GM19324 (cell line): ENCODE data around the gene MRPL49.

Experiments used
- ATAC-seq: cut with Tn5 transposase; IDR thresholded peaks from one replicate; pipeline ENCODE4 v1.9.1; 2021; ENCODE audit warnings: mild to moderate bottlenecking, moderate library complexity; ENCODE audit not compliant: unreplicated experiment, low FRiP score

The MRPL49 gene

DNA sequence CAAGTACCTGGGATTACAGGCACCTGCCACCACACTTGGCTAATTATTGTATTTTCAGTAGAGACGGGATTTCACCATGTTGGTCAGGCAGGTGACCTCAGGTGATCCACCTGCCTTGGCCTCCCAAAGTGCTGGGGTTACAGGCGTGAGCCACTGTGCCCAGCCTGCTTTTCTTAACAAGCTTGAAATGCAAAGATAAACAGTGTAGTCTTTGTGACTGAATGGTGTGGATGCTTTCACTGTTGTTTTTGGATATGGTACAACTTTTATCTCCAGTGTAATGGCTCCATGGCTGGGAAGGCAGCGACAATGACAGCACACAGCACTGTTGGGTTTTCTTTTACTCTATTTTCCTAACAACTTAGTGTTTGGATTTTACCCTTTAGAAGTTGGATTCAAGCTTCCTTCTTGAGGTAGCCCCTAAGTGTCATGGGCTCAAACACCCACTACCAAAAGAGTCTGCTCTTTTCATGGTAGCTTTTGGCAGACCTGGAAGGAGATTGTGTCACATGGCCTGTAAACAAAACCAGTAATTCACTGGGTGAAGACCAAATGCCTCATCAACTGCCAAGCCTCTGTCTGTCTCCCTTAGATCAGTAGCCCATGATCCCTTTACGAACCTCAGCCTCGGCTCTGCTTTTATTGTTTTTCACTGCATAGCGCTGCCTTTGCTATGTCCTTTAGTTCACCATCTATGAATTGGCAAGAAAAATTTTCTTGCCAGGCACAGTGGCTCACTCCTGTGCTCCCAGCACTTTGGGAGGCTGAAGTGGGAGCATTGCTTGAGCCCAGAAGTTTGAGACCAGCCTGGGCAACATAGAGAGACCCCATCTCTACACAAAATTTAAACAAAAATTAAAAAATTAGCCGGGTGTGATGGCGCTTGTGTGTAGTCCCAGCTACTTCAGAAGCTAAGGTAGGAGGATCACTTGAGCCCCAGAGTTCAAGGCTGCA, 19.7 kb upstream of the MRPL49 start:
- ATAC-seq: no peak

DNA sequence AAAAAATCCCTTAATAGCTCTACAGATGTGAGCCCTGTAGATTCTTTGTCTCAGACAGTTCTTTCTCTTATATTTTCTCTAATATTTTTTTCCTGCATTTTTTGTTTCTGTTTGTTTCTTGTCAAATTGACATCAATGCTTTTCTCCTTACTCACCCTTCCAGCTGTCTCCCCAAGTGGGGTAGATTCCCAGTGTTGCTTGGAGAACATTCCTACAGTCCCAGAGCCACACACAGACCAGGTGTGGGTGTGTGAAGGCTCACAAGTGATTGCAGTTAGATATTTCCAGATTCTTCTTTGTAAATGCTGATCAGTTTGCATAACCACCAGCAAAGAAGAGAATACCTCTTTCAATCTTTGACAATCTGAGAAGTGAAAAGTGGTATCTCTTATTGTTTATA, 18.6 kb upstream of the MRPL49 start:
- no peak for ATAC-seq

DNA sequence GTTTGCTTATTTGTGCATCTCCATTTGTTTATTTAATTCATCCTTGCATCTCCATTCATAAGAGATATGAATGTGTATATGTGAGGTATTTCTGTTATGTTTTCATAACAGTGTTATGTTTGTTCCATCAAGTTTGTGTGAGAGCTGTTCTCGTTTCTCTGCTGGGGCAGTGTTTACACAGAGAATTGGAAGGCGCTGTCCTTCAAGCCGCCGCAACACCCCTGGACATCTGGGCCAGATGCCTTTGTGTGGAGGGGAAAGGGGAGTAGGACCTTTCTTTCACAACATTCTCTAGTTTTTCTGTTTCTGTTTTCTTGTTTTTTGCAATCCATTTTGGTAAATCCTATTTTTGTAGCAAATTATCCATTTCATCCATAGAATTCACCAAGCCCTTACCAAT, 17.5 kb upstream of the MRPL49 start:
- no peak for ATAC-seq

DNA sequence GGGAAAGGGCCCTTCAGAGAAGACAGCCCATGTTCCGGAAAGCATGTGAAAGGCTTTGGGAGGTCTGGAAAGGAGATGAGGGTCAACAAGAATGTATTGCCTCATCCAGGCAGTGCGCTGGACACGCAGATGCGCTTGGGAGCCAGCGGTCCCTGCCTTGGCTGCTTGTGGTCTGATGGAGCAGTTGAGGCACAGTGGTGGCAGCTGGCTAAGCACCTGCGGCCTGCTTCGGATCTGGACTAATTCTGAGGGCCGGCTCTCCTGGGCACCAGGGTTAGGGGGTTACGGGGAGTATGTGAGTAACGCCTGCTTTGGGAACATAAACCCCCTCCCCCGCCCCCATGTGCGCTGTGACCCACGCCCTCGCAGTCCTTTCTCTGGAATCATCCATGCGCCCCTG, 15.0 kb upstream of the MRPL49 start:
- no peak for ATAC-seq

DNA sequence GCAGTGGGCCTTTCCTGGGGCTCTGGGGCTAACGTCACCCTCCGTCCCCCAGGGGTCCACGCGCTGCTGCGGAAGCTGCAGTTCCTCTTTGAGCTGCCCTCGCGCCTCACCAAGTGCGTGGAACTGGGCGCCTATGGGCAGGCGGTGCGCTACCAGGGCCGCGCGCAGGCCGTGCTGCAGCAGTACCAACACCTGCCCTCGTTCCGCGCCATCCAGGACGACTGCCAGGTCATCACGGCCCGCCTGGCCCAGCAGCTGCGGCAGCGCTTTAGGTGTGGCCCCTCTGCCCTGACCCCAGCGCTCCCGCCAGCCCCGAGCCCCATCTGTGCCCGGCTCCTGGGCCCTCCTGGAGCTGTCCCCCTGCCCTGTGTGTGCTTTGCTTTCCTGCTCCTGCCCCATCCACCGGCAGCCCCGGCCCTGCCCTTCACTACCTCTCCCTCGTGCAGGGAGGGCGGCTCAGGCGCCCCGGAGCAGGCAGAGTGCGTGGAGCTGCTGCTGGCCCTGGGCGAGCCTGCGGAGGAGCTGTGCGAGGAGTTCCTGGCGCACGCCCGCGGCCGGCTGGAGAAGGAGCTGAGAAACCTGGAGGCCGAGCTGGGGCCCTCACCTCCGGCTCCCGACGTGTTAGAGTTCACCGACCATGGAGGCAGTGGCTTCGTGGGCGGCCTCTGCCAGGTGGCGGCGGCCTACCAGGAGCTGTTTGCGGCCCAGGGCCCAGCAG, 14.2 kb upstream of the MRPL49 start:
- ATAC-seq: no peak

DNA sequence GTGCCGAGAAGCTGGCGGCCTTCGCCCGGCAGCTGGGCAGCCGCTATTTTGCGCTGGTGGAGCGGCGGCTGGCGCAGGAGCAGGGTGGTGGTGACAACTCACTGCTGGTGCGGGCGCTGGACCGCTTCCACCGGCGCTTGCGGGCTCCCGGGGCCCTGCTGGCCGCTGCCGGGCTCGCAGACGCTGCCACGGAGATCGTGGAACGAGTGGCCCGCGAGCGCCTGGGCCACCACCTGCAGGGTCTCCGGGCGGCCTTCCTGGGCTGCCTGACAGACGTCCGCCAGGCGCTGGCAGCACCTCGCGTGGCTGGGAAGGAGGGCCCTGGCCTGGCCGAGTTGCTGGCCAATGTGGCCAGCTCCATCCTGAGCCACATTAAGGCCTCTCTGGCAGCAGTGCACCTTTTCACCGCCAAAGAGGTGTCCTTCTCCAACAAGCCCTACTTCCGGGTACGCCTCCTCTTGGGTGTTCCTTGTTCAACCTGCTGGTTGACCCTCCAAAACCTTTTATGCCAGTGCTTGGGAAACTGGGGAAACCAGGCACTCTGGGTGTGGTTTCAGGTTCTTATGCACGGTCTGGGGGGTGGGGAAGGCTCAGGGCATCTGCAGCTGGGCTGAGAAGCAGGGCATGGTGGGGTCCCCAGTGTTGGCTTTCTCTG, 13.5 kb upstream of the MRPL49 start:
- no peak for ATAC-seq

DNA sequence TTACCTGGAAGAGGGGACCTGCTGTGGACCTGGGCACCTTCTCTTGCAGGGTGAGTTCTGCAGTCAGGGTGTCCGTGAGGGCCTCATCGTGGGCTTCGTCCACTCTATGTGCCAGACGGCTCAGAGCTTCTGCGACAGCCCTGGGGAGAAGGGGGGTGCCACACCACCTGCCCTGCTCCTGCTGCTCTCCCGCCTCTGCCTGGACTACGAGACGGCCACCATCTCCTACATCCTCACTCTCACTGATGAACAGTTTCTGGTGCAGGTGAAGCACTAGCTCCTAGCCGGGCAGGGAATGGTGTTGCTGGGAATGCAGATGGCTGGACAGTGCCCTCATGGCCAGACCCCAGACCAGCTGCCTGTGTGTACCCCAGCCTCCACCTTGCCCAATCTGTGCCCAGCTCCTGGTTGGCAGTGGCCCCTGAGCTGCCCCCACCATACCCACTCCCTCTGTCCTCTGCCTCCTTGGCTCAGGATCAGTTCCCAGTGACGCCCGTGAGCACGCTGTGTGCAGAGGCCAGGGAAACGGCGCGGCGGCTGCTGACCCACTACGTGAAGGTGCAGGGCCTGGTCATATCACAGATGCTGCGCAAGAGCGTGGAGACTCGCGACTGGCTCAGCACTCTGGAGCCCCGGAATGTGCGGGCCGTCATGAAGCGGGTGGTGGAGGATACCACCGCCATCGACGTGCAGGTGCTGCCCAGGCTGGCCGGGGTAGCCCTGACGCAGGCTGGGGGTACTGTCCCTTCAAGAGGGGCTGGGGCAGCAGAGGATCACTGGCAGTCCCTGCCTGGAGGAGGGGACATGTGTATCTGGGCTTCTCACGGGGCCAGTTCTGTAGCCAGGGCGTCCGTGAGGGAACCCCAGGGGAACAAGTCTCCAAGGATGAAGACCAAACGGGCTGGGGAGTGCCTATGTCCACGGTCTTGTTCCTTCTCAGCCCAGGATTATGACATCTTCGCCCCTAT, 12.6 kb upstream of the MRPL49 start:
- ATAC-seq: no peak

DNA sequence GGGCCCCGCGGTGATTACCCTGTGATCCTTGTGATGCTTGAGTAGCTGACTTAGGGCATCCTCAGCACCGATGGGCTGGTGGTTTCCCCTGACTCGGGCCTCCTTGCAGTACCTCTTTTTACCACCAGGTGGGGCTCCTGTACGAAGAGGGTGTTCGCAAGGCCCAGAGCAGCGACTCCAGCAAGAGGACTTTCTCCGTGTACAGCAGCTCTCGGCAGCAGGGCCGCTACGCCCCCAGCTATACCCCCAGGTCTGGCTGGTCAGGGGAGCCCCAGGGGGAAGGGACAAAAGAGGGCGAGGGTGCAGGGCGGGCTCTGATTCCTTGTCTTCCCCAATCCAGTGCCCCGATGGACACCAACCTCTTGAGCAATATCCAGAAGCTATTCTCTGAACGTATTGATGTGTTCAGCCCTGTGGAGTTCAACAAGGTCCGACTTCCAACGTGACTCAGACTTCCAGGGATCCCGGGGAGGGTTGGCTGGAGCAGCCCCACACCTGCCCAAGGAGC, 11.7 kb upstream of the MRPL49 start:
- no peak for ATAC-seq

DNA sequence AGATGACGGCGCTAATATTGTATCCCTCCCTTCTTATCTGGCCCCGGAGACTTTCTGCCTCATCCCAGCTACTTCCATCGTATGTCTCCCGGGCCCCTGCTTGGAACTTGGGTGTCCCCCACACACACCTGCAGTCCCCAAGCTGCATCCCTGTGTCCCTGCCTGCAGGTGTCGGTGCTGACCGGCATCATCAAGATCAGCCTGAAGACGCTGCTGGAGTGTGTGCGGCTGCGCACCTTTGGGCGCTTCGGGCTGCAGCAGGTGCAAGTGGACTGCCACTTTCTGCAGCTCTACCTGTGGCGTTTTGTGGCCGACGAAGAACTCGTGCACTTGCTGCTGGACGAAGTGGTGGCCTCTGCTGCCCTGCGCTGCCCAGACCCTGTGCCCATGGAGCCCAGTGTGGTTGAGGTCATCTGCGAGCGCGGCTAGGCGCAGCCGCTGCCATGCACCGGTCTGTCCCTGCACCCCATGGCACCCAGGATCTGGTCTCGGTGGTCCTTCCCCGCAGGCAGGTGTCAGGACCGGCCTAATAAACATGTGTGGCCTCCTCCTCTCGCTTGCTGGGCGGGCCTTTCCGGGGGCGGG, 10.9 kb upstream of the MRPL49 start:
- ATAC-seq: no peak

DNA sequence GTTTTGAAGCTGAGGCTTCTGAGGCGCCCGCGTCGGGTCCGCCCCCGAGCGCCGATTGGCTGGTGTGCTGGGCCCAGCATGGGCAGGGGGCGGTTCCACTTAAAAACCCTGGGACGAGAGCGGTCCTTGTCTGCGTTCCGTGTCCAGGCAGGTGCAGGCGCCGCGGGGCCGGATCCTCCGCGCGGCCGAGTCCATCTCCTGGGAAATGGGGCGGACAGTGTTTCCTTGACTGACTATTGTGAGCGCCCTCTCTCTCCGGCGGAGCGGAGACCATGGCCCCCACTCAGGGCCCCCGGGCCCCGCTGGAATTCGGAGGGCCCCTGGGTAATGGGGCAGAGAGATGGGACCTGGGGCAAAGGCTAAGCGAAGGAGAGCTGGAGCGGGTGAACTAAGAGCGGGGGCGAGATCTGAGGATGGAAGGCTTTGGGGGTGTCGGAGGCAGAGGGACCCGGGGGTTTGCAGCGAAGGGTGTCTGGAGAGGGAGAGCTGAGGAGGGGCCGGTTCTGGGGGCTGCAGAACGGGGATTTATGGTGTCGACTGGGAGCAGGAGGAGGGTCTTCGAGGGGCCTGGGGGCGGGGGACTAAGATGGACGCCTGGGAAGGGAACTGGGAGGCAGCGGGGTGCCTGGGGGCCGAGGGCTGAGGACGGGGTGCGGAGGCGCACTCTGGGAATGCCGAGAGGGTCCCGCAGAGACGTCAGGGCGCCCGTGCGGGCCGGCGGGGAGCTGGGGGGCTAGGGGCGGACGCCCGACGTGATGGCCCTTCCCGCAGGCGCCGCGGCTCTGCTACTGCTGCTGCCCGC, 10.2 kb upstream of the MRPL49 start, which contains the start of gene TM7SF2:
TSS of gene TM7SF2 (plus strand) at position 129 of the 802 bp plus-strand sequence. CDS start at position 273, 144 bp downstream.
- peak; percentile 54 for ATAC-seq

DNA sequence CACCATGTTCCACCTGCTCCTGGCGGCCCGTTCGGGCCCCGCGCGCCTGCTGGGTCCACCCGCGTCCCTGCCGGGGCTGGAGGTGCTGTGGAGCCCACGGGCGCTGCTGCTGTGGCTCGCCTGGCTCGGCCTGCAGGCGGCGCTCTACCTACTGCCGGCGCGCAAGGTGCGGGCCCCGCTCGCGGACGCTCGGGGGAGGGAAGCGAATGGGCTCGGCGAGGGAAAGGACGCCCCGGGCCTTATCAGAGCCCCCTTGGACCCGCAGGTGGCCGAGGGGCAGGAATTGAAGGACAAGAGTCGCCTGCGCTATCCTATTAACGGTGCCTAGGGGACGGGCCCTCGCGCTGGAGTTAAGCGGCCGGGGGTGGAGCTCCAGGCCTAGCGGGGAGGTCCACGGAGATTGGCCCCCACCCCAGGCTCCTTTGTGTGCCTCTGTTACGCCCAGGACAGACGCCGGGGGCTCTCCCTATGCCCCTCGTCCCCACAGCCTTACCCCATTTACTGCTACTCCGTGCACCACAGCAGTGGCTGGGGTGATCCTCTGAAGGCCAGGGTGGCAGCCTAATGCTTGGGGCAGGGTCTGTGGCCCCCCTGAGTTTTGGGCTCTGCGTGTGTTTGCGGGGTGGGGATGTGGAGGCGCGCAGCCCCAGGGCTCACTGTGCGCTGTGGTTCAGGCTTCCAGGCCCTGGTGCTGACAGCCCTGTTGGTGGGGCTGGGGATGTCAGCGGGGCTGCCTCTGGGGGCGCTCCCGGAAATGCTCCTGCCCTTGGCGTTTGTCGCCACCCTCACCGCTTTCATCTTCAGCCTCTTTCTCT, 9.4 kb upstream of the MRPL49 start:
- no peak for ATAC-seq

DNA sequence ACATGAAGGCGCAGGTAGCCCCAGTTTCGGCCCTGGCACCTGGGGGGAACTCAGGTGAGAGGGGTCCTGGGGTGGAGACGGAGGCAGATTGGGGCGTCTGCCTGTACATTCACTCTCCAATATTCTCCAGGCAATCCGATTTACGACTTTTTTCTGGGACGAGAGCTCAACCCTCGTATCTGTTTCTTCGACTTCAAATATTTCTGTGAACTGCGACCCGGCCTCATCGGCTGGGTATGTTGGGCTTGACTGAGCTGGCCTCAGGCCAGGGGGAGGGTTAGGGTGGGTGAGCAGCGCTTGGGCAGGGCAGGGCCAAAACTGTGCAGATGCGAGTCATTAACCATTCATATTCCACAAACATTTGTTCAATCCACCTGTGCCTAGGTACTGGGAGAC, 8.8 kb upstream of the MRPL49 start:
- ATAC-seq: no peak

DNA sequence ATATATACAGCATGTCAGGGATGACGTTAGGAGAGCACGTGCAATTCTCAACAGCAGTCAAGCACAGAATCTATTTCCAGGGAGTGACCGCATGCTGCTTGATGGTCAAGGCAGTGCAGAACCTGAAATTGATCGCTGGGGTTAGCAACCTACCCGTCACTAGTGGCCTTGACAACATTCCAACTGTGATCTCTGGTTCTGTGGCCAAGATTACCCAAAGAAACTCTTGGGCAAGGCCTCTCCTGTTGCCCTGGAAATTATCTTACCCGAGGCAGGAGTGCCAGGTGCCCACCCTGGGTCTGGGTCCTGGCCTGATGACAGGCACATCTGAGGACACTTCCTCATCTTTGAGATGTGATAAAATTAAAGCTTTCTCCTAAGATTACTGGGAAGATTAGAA, 8.3 kb upstream of the MRPL49 start:
- ATAC-seq: no peak

DNA sequence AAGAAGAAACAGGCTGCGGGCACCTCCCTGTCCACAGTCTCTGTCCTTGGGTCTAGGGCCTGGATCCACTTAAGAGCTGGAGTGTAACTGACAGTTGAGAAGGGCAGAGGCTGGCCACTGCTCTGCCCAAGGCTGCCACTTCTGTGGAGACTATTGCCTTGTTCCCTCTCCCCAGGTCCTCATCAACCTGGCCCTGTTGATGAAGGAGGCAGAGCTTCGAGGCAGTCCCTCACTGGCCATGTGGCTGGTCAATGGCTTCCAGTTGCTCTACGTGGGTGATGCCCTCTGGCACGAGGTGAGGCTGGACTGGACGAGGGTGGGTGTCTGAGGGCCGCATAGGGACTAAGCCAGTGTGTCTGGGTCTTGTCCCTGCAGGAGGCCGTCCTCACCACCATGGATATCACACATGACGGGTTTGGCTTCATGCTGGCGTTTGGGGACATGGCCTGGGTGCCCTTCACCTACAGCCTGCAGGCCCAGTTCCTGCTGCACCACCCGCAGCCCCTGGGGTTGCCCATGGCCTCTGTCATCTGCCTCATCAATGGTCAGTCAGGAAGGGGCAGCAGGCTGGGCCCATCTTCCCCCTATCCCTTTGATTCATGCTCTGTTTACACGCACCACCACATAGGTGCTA, 7.5 kb upstream of the MRPL49 start:
- no peak for ATAC-seq

DNA sequence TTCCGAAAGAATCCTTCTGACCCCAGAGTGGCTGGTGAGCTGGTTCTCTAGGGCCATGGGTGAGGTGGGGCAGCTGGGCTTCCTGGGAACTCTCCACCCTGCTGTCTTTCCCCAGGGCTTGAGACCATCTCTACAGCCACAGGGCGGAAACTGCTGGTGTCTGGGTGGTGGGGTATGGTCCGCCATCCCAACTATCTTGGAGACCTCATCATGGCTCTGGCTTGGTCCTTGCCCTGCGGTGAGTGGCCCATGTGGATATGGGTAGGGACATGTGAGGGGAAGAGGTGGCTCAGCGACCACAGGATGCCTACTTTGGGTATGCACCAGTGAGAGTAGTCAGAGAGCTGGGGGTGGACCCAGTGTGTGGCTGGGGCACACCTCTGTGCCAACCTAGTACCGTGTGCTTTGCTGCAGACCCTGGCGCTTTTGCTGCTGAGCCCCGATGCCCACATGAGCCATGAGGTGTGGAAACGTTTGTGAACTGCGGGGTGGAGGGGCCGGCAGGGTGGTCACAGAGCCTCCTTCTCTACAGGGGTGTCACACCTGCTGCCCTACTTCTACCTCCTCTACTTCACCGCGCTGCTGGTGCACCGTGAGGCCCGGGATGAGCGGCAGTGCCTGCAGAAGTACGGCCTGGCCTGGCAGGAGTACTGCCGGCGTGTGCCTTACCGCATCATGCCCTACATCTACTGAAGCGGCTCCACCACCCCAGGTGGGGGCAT, 6.6 kb upstream of the MRPL49 start:
- ATAC-seq: no peak

DNA sequence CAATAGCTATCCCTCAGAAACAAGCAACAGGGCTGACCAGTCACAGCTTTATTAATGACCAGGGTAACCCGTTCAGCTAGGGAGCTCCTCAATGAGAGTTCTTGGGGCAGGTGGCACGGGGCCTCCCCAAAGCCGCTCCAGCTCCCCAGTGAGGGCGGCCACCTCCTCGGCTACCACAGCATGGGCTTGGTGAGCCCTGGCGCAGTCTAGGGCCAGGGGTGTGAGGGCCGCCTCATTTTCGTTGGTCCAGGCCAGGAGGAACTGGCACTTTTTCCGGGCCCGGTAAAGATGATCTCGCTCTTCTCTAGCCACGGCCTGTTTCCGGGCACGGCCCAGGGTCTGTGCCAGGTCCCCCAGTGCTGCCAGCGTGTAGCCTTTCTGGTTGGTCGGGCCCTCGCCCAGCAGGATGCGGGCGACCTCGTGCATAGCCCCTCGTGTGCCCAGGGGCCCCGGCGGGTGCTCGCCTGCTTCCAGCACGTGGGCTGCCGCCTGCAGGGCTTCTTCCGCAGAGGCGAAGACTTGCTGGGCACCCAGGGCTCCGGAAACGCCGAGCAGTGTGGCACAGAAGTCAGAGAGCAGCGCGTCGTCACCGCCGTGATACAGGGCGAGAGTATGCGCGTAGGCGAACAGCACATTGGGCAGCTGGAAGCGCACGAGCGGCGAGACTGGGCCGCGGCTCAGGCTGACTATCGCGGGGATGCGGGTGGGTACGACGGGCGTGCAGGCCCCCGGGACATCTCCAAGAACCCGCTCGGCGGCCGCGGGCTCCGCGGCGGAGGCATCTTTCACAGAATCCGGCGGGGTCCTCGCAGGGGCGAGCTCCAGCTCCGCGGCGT, 5.5 kb upstream of the MRPL49 start:
- peak; percentile 3 for ATAC-seq
